Measurements from ENCODE around the gene SETD1A. TPM values are rescaled to one million over a fixed set of nuclear protein-coding genes. Genes with fewer than 3 reads are reported as not detected.

SETD1A gene
- total and polyA plus RNA-seq, 9 of the 15 experiments (the other 6 are each of a cell fraction or from before 2014, with no cell fraction given) = 0.08 to 36.0 (median 4.2) TPM

DNA sequence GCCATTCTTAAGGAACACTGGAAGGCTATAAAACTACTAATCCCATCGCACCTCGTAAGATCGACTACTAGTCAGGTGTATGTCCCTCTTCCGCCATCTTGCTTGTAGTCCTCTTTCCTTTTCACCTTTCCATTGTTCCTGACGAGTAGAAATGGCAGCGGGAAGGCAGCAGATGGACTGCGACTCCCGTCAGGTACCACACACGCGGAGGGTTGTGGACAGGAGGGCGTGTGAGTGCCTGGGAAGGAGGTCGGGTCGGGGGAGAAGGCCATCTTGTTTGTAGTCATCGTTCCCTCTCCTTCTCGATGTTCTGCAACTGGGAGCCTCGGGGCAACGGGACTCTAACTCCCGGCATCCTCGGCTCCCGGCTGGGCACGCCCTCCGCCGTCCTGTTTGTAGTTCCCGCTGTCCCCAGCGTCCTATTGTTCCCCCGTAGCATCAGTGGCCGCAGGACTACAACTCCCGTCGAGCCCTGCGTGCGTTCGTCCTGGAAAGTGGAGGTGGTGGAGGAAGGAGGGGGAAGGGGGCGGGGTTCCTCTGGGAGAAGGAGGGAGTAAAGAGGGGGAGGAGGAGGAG is 34.5 kb upstream of the SETD1A start (continued):
- TF ChIP-seq, protein P1, sequence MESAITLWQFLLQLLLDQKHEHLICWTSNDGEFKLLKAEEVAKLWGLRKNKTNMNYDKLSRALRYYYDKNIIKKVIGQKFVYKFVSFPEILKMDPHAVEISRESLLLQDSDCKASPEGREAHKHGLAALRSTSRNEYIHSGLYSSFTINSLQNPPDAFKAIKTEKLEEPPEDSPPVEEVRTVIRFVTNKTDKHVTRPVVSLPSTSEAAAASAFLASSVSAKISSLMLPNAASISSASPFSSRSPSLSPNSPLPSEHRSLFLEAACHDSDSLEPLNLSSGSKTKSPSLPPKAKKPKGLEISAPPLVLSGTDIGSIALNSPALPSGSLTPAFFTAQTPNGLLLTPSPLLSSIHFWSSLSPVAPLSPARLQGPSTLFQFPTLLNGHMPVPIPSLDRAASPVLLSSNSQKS (CRISPR knock-in tag; IDR thresholded peaks at IDR 0.05) = no peak
- TF ChIP-seq ATF3 (IDR thresholded peaks at IDR 0.05) (0 out of 2 replicates have a peak, but pooled peaks have one; percentile 36), ATF3 (CRISPR knock-in tag; conservative IDR thresholded peaks at IDR 0.05) (no peak), HIVEP1 (CRISPR knock-in tag; IDR thresholded peaks at IDR 0.05) (no peak), SIX5 (IDR thresholded peaks at IDR 0.05; ENCODE audit: borderline replicate concordance in 1 of 2, insufficient read depth in 1 of 2, low read depth in 1 of 2, low read length in 2 of 2) (peak; percentile 97 to 98), SAFB2 (IDR thresholded peaks at IDR 0.05; ENCODE audit: borderline replicate concordance, low read depth, low read length, severe bottlenecking) (no peak), ATF1 (CRISPR knock-in tag; IDR thresholded peaks at IDR 0.05) (no peak), ATF1 (tag; IDR thresholded peaks at IDR 0.05) (no peak; the same call in 1 of the 2 replicates), EWSR1 (IDR thresholded peaks at IDR 0.05; ENCODE audit: borderline replicate concordance, low read depth, partially characterized antibody) (no peak), ZNF212 (CRISPR knock-in tag; IDR thresholded peaks at IDR 0.05) (0 out of 2 replicates have a peak, but pooled peaks have one; percentile 45), THRA (IDR thresholded peaks at IDR 0.05) (no peak), U2AF2 (optimal IDR thresholded peaks at IDR 0.05; ENCODE audit: low read depth, low read length) (no peak), ZNF146 (CRISPR knock-in tag; IDR thresholded peaks at IDR 0.05; ENCODE audit: unreplicated experiment) (no peak), SRF (CRISPR knock-in tag; IDR thresholded peaks at IDR 0.05) (no peak), ZNF354B (CRISPR knock-in tag; IDR thresholded peaks at IDR 0.05) (0 out of 2 replicates have a peak, but pooled peaks have one; percentile 43), ZNF699 (CRISPR knock-in tag; IDR thresholded peaks at IDR 0.05; ENCODE audit: insufficient replicate concordance) (no peak)
- TF ChIP-seq, protein P2, sequence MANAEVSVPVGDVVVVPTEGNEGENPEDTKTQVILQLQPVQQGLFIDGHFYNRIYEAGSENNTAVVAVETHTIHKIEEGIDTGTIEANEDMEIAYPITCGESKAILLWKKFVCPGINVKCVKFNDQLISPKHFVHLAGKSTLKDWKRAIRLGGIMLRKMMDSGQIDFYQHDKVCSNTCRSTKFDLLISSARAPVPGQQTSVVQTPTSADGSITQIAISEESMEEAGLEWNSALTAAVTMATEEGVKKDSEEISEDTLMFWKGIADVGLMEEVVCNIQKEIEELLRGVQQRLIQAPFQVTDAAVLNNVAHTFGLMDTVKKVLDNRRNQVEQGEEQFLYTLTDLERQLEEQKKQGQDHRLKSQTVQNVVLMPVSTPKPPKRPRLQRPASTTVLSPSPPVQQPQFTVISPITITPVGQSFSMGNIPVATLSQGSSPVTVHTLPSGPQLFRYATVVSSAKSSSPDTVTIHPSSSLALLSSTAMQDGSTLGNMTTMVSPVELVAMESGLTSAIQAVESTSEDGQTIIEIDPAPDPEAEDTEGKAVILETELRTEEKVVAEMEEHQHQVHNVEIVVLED (CRISPR knock-in tag; IDR thresholded peaks at IDR 0.05) = peak; percentile 91
